AG10803 (cell line): Measurements from ENCODE around the gene TOR3A.
A peak's percentile ranks its signal among the peaks of the same experiment; 100 is the strongest.
"Not testable (repeated sequence)": the region's sequence is repeated elsewhere in the genome, so short reads cannot be mapped to it uniquely, and the experiment has no call there.

Experiments
- DNase-seq: peaks from one replicate; pipeline ENCODE4 v3.0.0; 2010; ENCODE audit warnings: low read depth
- H3K4me3 ChIP-seq: 2 replicates; pipeline ENCODE4 v1.5.1; 2011; ENCODE audit warnings: mild to moderate bottlenecking, low read length, control low read depth
- CTCF ChIP-seq: conservative IDR thresholded peaks from 2 replicates; pipeline ENCODE4 v1.5.1; 2011; ENCODE audit warnings: mild to moderate bottlenecking, low read length, control low read depth, inconsistent platforms

The TOR3A gene

GRCh38 chr1:179137617-179138255 lies 55.9 kb downstream of the TOR3A start:
- DNase-seq: peak; percentile 49
- H3K4me3 ChIP-seq: no peak overlapping the region
- TF ChIP-seq CTCF: no peak

DNA sequence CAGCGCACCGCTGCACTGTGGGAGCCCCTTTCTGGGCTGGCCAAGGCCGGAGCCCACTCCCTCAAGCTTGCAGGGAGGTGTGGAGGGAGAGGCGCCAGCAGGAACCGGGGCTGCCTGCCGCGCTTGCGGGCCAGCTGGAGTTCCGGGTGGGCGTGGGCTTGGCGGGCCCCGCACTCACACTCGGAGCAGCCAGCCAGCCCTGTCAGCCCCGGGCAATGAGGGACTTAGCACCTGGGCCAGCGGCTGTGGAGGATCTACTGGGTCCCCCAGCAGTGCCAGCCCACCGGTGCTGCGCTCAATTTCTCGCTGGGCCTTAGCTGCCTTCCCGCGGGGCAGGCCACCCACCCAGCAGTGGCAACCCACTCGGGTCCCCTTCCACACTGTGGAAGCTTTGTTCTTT lies 56.9 kb downstream of the TOR3A start:
- not testable (repeated sequence) for H3K4me3 ChIP-seq, DNase-seq

- DNase-seq: peak; percentile 80
- TF ChIP-seq CTCF: no peak
- peak overlapping the region; percentile 67 for H3K4me3 ChIP-seq
These were observed 59.9 kb downstream of the TOR3A start for GRCh38 chr1:179141592-179142251.

- peak overlapping the region; percentile 67 for H3K4me3 ChIP-seq
- no peak for TF ChIP-seq CTCF
- DNase-seq: peak; percentile 98
These were observed 61.0 kb downstream of the TOR3A start for GRCh38 chr1:179142889-179143299.

DNA sequence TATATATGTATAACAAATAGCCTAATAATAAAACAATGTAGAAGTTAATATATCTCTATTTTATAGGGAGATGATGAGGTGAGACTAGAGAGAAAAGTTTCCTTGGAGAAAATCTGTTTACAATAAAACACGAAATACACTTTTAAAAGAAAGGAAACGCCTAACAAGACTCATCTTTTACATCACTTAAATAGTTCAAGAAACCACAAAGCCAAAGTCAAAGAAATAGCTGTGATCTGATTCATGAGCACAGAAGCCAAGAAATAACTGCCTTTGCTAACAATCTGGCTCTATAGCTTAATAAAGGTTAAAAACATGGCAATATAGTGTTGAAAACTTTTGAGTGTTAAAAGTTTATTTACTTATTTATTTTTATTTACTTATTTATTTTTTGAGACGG lies 61.5 kb downstream of the TOR3A start:
- H3K4me3 ChIP-seq: no peak overlapping the region
- no peak for TF ChIP-seq CTCF
- peak; percentile 96 for DNase-seq

- H3K4me3 ChIP-seq: no peak overlapping the region
- TF ChIP-seq CTCF: no peak
- no peak for DNase-seq
These were observed 62.8 kb downstream of the TOR3A start for GRCh38 chr1:179144626-179145025.

GRCh38 chr1:179145521-179145920 lies 63.7 kb downstream of the TOR3A start:
- DNase-seq: no peak
- no peak for TF ChIP-seq CTCF
- H3K4me3 ChIP-seq: no peak overlapping the region
